Right atrium auricular region (tissue), 2 donors: ENCODE data around the gene ZNF319. TPM values are rescaled to one million over a fixed set of nuclear protein-coding genes. Genes with fewer than 3 reads are reported as not detected.

ENCODE experiments used
- DNase-seq: peaks from one replicate; pipeline ENCODE4 v3.0.0-alpha.2; 2019; ENCODE audit warnings: low spot score
- H3K27ac ChIP-seq, 2 donors: fragments of 200-600 bp; sonication (generic); 1 replicate in 1 of 2; 2 replicates in 1 of 2; pipeline ENCODE4 v1.5.1; 2016 to 2019
- H3K27me3 ChIP-seq, 2 donors: fragments of 200-600 bp; sonication (generic); one replicate each; pipeline versions ENCODE4 v1.5.1 to v1.6.0; 2017 to 2019
- H3K36me3 ChIP-seq: fragments of 200-600 bp; sonication (generic); one replicate; pipeline ENCODE4 v1.5.1; 2016
- H3K4me1 ChIP-seq, 2 donors: fragments of 200-600 bp; sonication (generic); one replicate each; pipeline versions ENCODE4 v1.5.1 to v1.6.0; 2017 to 2019
- H3K4me3 ChIP-seq, 2 donors: fragments of 200-600 bp; sonication (generic); 1 replicate in 1 of 2; 2 replicates in 1 of 2; pipeline ENCODE4 v1.5.1; 2017 to 2019; ENCODE audit warnings: mild to moderate bottlenecking in 1 of 2, moderate library complexity in 1 of 2
- H3K9me3 ChIP-seq, 2 donors: fragments of 200-600 bp; sonication (generic); one replicate each; pipeline ENCODE4 v1.5.1; 2019
- CTCF ChIP-seq, 2 donors: fragments of 200-600 bp; sonication (generic); IDR thresholded peaks; one replicate each; pipeline ENCODE4 v1.5.1; 2019; ENCODE audit warnings: antibody characterized with exemption in 2 of 2
- total RNA-seq, 2 donors: library from RNA; depleted of rRNA; stranded (reverse); fragments of >200 nt; gene quantifications; one replicate each; pipeline ENCODE4 v1.1.0, GENCODE V29; 2016

The ZNF319 gene
- total RNA-seq, 2 donors from 2014 or later = 5.1 to 6.6 TPM

DNA sequence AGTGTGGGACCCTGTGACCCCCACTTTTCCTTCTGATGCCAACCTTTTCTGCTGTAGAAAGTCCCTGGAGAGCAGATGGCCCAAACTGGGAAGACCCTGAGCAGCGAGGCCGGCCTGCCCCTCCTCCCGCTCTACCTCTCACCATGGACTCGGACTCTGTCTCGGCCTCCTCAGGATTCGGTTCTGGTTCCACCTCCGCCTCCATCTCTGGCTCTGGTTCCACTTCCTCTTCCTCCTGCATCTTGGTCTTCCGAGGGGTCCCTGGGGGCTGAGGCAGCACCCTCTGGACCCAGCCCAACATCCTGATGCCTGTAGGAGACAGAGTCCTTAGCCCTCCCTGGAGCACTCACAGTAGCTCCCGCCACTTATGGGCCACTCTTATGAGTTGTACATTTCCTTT lies 33.5 kb downstream of the ZNF319 start:
- DNase-seq = no peak
- Histone ChIP-seq H3K27ac (no peak overlapping the region), H3K36me3 (no peaks in the 10 kb centered on the region), H3K4me3 (no peak overlapping the region), H3K4me1 (no peaks in the 10 kb centered on the region), H3K9me3 (no peaks in the 10 kb centered on the region), H3K27me3 (no peaks in the 10 kb centered on the region)
- no peak for TF ChIP-seq CTCF (IDR thresholded peaks at IDR 0.05)

DNA sequence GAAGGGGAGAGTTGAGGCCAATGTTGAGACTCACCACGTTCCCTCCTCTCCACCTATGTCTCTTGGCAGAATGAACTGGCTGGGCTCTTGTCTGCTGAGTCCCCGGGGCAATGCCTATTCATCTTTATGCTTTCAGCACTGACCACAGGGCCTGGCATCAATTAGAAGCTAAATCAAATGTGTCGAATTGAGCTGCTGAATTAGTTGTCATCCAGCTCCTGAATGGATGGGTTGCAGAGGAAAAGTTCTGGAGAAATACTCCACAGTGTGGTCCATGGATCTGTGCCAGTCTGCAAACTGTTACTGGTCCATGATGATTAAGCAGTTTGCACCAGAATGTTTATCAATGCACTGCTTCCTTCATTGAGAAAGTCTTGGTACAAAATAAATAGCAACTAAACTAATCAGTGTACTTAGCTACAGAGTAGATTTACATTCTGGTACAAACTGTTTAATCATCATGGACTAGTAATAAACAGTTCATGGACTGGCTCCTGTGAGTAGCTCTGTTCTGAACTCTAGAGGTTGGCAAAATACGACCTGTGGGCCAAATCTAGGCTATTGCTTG lies 34.2 kb downstream of the ZNF319 start:
- H3K27ac ChIP-seq = no peak overlapping the region
- no peaks in the 10 kb centered on the region for H3K36me3 ChIP-seq

DNA sequence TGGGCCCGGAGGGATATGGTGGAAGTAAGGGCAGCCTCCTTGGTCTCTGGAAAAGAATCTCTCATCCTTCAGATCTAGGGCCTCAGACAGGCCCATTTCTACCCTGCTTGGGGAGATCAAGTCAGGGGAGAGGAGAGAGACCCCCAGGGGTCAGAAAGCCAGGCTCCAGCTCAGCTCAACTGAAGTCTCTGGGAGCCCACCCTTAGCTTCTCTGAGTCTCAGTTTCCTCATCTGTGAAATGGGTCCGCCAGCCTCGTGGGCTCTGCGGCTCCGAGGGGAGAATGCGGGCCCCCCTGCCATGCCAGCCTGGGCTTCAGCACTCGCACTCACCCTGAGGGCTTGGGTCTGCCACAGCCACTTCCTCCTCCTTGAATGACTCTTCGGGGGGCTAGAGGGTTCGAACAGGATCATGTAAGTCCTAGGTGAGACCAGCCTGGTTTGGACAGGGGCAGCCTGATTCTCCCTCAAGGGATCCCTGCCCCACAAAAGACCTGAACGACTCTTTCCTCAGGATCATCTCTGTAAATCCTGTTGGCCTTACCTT lies 36.2 kb downstream of the ZNF319 start:
- Histone ChIP-seq H3K27ac (no peak overlapping the region), H3K27me3 (no peaks in the 10 kb centered on the region), H3K4me3 (no peak overlapping the region), H3K36me3 (no peaks in the 10 kb centered on the region), H3K9me3 (no peaks in the 10 kb centered on the region), H3K4me1 (no peaks in the 10 kb centered on the region)
- DNase-seq = no peak
- TF ChIP-seq CTCF (IDR thresholded peaks at IDR 0.05) = no peak

More for the DNA sequence above, 34.2 kb downstream of the ZNF319 start:
- TF ChIP-seq CTCF (IDR thresholded peaks at IDR 0.05) = no peak
- no peaks in the 10 kb centered on the region for H3K9me3 ChIP-seq
- no peak overlapping the region for H3K4me3 ChIP-seq
- H3K4me1 ChIP-seq = no peaks in the 10 kb centered on the region
- H3K27me3 ChIP-seq = no peaks in the 10 kb centered on the region
- DNase-seq = no peak

DNA sequence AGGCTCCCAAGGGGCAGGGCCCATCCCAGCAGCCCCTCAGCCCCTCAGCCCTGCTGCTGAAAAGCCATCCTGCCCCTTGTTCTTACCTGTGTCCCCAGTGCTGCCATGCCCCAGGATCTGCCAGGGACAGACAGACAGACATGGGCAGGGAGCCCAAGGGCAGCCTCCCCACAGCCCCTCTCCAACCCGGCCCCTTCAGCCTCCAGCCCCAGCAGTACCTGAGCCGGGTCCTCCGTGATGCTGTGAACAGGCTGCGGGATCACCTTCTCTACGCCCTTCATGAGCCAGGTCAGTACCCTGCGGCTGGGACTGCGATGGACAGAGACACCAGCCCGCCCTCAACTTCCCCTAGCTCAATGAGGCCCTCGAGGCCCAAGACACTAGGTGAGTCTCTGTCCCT lies 37.7 kb downstream of the ZNF319 start:
- Histone ChIP-seq H3K4me3 (no peak overlapping the region), H3K9me3 (no peaks in the 10 kb centered on the region), H3K27me3 (no peaks in the 10 kb centered on the region), H3K4me1 (no peaks in the 10 kb centered on the region), H3K36me3 (no peaks in the 10 kb centered on the region), H3K27ac (no peak overlapping the region)
- DNase-seq = no peak
- no peak for TF ChIP-seq CTCF (IDR thresholded peaks at IDR 0.05)

DNA sequence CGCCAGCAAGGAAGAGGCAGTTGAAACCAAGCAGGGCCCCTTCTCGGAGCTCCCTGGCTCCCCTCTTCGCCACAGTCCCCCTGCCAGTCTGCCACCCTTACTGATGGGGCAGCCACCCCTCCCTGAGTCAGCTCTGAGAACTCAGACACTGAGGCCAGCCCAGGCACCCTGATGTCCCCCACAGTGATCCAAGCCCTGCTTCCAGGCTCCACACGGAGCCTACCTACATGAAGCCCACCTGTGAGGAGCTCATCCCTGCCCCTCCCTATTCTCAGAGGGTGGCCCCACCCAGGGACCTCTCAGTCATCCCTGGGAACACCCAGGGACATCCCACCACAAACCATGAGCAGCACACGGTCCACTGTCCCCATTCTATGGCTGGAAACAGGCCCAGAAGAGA lies 38.4 kb downstream of the ZNF319 start:
- Histone ChIP-seq H3K9me3 (no peaks in the 10 kb centered on the region), H3K4me1 (no peaks in the 10 kb centered on the region), H3K36me3 (no peaks in the 10 kb centered on the region), H3K27ac (no peak overlapping the region), H3K4me3 (no peak overlapping the region), H3K27me3 (no peaks in the 10 kb centered on the region)
- TF ChIP-seq CTCF (IDR thresholded peaks at IDR 0.05) = no peak
- DNase-seq = no peak

- DNase-seq = no peak
- Histone ChIP-seq H3K27ac (no peak overlapping the region), H3K27me3 (no peaks in the 10 kb centered on the region), H3K4me3 (no peak overlapping the region), H3K36me3 (no peaks in the 10 kb centered on the region), H3K9me3 (no peaks in the 10 kb centered on the region), H3K4me1 (no peaks in the 10 kb centered on the region)
- no peak for TF ChIP-seq CTCF (IDR thresholded peaks at IDR 0.05)
These were observed 38.9 kb downstream of the ZNF319 start for GRCh38 chr16:57961538-57961937.
